PFSK-1 (cell line): Measurements from ENCODE around the gene SAP30.

ENCODE experiments used
- FOXP2 ChIP-seq: optimal IDR thresholded peaks from 2 replicates; pipeline ENCODE3; 2011; ENCODE audit warnings: borderline replicate concordance, control low read depth, inconsistent platforms; ENCODE audit not compliant: insufficient read depth; ENCODE audit errors: extremely low read length, extremely low read depth
- POLR2AphosphoS5 ChIP-seq: IDR thresholded peaks from 2 replicates; pipeline ENCODE4 v1.6.1; 2012; ENCODE audit warnings: low read depth, mild to moderate bottlenecking, control low read depth, low read length, moderate library complexity
- REST ChIP-seq, 2 experiments: IDR thresholded peaks; 2 replicates each; pipeline versions ENCODE4 v1.6.1 to v1.8.0; 2011 to 2012; ENCODE audit warnings: low read depth in 2 of 2, low read length in 2 of 2, control low read depth in 1 of 2, inconsistent platforms in 1 of 2, mild to moderate bottlenecking in 1 of 2, moderate library complexity in 1 of 2; ENCODE audit not compliant: insufficient read depth in 1 of 2
- SIN3A ChIP-seq: IDR thresholded peaks from 2 replicates; pipeline ENCODE4 v1.6.1; 2012; ENCODE audit warnings: mild to moderate bottlenecking, low read length, moderate library complexity, borderline replicate concordance; ENCODE audit not compliant: insufficient read depth
- TAF1 ChIP-seq: IDR thresholded peaks from 2 replicates; pipeline ENCODE4 v1.6.1; 2012; ENCODE audit warnings: low read length, control low read depth, borderline replicate concordance; ENCODE audit not compliant: insufficient read depth

The SAP30 gene

GRCh38 chr4:173404296-173404865 lies 33.6 kb downstream of the SAP30 start:
- TF ChIP-seq SIN3A (no peak), POLR2AphosphoS5 (no peak), FOXP2 (no peak), TAF1 (no peak), REST (IDR thresholded peaks at IDR 0.05; ENCODE audit: insufficient read depth in 1 of 2, low read depth in 2 of 2, low read length in 2 of 2) (no peak)

- no peak for TF ChIP-seq SIN3A
- TF ChIP-seq TAF1 = no peak
- no peak for TF ChIP-seq REST (IDR thresholded peaks at IDR 0.05; ENCODE audit: insufficient read depth in 1 of 2, low read depth in 2 of 2, low read length in 2 of 2)
- TF ChIP-seq POLR2AphosphoS5 = no peak
- TF ChIP-seq FOXP2 = no peak
Observed at GRCh38 chr4:173405840-173406606, 35.3 kb downstream of the SAP30 start.

- no peak for TF ChIP-seq POLR2AphosphoS5
- TF ChIP-seq FOXP2 = no peak
- no peak for TF ChIP-seq SIN3A
- TF ChIP-seq REST (IDR thresholded peaks at IDR 0.05; ENCODE audit: insufficient read depth in 1 of 2, low read depth in 2 of 2, low read length in 2 of 2) = no peak
- TF ChIP-seq TAF1 = no peak
Observed at GRCh38 chr4:173410079-173410478, 39.3 kb downstream of the SAP30 start.

GRCh38 chr4:173411106-173411693 lies 40.4 kb downstream of the SAP30 start:
- no peak for TF ChIP-seq FOXP2
- no peak for TF ChIP-seq TAF1
- TF ChIP-seq REST (IDR thresholded peaks at IDR 0.05; ENCODE audit: insufficient read depth in 1 of 2, low read depth in 2 of 2, low read length in 2 of 2) = no peak
- TF ChIP-seq SIN3A = no peak
- TF ChIP-seq POLR2AphosphoS5 = no peak
